Glutamatergic neuron (in vitro differentiated cells): ENCODE measurements around the gene FIBCD1. TPM values are rescaled to one million over a fixed set of nuclear protein-coding genes. Genes with fewer than 3 reads are reported as not detected.

ENCODE experiments used
- DNase-seq: peaks from one replicate; pipeline ENCODE4 v3.0.0; 2022
- H3K27ac Mint-ChIP-seq: one replicate; pipeline ENCODE4 v1.8.0; 2020; ENCODE audit warnings: mild to moderate bottlenecking, mixed read lengths, inconsistent platforms; ENCODE audit not compliant: unreplicated experiment
- H3K27me3 Mint-ChIP-seq: one replicate; pipeline ENCODE4 v1.8.0; 2020; ENCODE audit warnings: mild to moderate bottlenecking, moderate library complexity, mixed read lengths, inconsistent platforms; ENCODE audit not compliant: unreplicated experiment
- H3K36me3 Mint-ChIP-seq: one replicate; pipeline ENCODE4 v1.8.0; 2020; ENCODE audit warnings: mild to moderate bottlenecking, mixed read lengths, inconsistent platforms; ENCODE audit not compliant: unreplicated experiment
- H3K4me1 Mint-ChIP-seq: one replicate; pipeline ENCODE4 v1.8.0; 2020; ENCODE audit warnings: mild to moderate bottlenecking, low read depth, mixed read lengths, inconsistent platforms; ENCODE audit not compliant: unreplicated experiment
- H3K4me3 Mint-ChIP-seq: one replicate; pipeline ENCODE4 v1.8.0; 2020; ENCODE audit warnings: mild to moderate bottlenecking, mixed read lengths, inconsistent platforms; ENCODE audit not compliant: unreplicated experiment
- H3K9me3 Mint-ChIP-seq: one replicate; pipeline ENCODE4 v1.8.0; 2020; ENCODE audit warnings: mild to moderate bottlenecking, moderate library complexity, mixed read lengths, inconsistent platforms; ENCODE audit not compliant: unreplicated experiment
- total RNA-seq: library from RNA; stranded (reverse); fragmentation: NEBNext Ultra II Directional; extraction: Animal tissue kit (Norgen Biotek cat#: 25700); gene quantifications from one replicate; pipeline ENCODE4 v1.2.1, GENCODE V29; 2021; ENCODE audit not compliant: unreplicated experiment
- TF ChIP-seq, protein P1 (sequence below): fragments of 200-600 bp; sonication (generic); IDR thresholded peaks from one replicate; pipeline ENCODE4 v1.5.0; 2021; ENCODE audit not compliant: partially characterized antibody, unreplicated experiment

The FIBCD1 gene
- total RNA-seq, 1 donor from 2014 or later = not detected

DNA sequence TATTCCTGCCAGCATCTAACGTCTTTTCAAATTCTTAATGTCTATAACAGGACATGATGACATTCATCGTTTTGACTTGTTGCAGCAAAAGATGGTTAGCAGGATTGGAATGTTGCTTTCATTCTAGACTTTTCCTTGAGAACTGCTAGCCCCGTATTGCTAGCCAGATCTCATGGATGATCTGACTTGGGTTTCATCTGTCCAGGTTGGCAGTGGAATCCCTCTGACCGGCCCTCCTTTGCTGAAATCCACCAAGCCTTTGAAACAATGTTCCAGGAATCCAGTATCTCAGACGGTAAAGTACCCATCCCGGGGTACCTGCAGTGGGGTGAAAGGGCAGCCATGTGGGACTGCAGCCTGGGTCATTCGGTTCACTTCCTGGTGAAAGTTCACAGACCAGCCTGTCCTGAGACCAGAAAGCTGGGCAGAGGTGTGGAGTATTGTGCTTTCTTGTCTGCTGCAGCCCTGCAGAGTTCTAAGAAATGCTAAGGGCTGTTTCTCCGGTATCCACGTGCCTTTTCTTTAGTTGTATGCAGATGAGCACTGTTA, 59.1 kb downstream of the FIBCD1 start:
- no peak overlapping the region for H3K27ac Mint-ChIP-seq

GRCh38 chr9:130878295-130878694, 60.8 kb downstream of the FIBCD1 start:
- H3K36me3 Mint-ChIP-seq = no peaks in the 10 kb centered on the region
- H3K27ac Mint-ChIP-seq = no peak overlapping the region
- H3K27me3 Mint-ChIP-seq = no peaks in the 10 kb centered on the region
- H3K4me1 Mint-ChIP-seq = no peaks in the 10 kb centered on the region
- DNase-seq = no peak
- H3K9me3 Mint-ChIP-seq = peaks cover 1% of the 10 kb centered on the region
- TF ChIP-seq, protein P1, sequence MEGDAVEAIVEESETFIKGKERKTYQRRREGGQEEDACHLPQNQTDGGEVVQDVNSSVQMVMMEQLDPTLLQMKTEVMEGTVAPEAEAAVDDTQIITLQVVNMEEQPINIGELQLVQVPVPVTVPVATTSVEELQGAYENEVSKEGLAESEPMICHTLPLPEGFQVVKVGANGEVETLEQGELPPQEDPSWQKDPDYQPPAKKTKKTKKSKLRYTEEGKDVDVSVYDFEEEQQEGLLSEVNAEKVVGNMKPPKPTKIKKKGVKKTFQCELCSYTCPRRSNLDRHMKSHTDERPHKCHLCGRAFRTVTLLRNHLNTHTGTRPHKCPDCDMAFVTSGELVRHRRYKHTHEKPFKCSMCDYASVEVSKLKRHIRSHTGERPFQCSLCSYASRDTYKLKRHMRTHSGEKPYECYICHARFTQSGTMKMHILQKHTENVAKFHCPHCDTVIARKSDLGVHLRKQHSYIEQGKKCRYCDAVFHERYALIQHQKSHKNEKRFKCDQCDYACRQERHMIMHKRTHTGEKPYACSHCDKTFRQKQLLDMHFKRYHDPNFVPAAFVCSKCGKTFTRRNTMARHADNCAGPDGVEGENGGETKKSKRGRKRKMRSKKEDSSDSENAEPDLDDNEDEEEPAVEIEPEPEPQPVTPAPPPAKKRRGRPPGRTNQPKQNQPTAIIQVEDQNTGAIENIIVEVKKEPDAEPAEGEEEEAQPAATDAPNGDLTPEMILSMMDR = no peak
- no peak overlapping the region for H3K4me3 Mint-ChIP-seq

More for the DNA sequence above, 59.1 kb downstream of the FIBCD1 start:
- no peak for DNase-seq
- Mint-ChIP-seq H3K4me3 (no peak overlapping the region), H3K27me3 (peaks cover 2% of the 10 kb centered on the region), H3K36me3 (no peaks in the 10 kb centered on the region), H3K9me3 (peaks cover 1% of the 10 kb centered on the region), H3K4me1 (no peaks in the 10 kb centered on the region)
- TF ChIP-seq, protein P1 = no peak

DNA sequence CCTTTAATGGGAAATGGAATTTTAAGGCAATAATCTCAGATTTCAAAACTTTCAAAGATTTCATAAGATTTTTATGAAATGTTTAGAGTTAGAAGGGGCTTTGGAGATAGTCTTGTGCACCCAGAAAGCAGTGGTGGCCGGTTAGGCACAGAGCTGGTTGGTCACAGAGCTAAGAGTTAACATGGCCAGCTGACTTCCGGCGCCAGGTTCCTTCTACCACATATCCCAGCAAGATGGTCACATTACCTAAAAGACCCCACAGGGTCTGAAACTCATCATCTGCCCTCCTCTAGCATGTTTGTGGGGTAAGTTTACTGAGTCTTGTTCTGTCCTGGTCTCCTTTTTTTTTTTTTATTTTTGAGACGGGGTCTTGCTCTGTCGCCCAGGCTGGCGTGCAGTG, 61.7 kb downstream of the FIBCD1 start:
- Mint-ChIP-seq H3K4me1 (no peaks in the 10 kb centered on the region), H3K27ac (no peak overlapping the region), H3K4me3 (no peak overlapping the region), H3K27me3 (no peaks in the 10 kb centered on the region), H3K9me3 (peaks cover 2% of the 10 kb centered on the region), H3K36me3 (no peaks in the 10 kb centered on the region)
- TF ChIP-seq, protein P1 = no peak
- no peak for DNase-seq

DNA sequence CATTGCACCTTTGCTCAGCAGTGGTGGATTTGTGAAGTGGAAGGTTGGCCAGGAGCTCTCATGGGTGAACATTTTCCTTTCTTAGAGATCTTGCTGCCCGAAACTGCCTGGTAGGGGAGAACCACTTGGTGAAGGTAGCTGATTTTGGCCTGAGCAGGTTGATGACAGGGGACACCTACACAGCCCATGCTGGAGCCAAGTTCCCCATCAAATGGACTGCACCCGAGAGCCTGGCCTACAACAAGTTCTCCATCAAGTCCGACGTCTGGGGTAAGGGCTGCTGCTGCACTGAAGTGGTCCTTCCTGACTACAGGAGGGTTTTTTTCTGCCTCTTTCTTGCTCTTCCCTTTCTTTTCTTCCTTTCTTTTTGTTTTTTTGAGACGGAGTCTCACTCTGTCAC, 64.3 kb downstream of the FIBCD1 start:
- TF ChIP-seq, protein P1 = no peak

DNA sequence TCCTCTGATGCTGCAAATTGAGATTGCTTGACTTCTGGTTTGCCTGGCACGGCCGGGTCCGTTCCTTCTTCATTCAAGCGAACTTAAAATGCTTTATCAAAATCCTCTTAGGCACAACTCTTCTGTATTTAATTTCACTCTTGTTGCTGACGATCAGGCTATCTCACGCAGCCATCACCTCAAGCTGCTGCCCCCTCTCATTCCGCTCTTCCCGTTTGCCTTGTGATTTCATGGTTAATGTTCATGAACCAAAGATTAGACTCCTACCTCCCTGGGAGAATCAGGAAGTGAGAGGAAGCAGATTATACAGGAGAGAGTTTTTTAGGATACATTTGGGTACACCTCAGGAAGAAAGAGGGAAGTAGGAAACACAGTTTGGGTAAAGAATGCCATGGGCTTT, 65.1 kb downstream of the FIBCD1 start:
- peaks cover 4% of the 10 kb centered on the region for H3K9me3 Mint-ChIP-seq
- H3K4me3 Mint-ChIP-seq = no peak overlapping the region
- H3K27ac Mint-ChIP-seq = no peak overlapping the region
- no peaks in the 10 kb centered on the region for H3K36me3 Mint-ChIP-seq
- TF ChIP-seq, protein P1 = no peak
- DNase-seq = no peak
- H3K4me1 Mint-ChIP-seq = peaks cover 8% of the 10 kb centered on the region
- H3K27me3 Mint-ChIP-seq = no peaks in the 10 kb centered on the region

More for the DNA sequence above, 64.3 kb downstream of the FIBCD1 start:
- Mint-ChIP-seq H3K4me1 (peaks cover 8% of the 10 kb centered on the region), H3K4me3 (no peak overlapping the region), H3K9me3 (peaks cover 4% of the 10 kb centered on the region), H3K36me3 (no peaks in the 10 kb centered on the region), H3K27me3 (no peaks in the 10 kb centered on the region), H3K27ac (no peak overlapping the region)
- no peak for DNase-seq
